Neural progenitor cell (in vitro differentiated cells): ENCODE measurements around the gene BACE2. TPM values are rescaled to one million over a fixed set of nuclear protein-coding genes. Genes with fewer than 3 reads are reported as not detected.

ENCODE experiments used
- DNase-seq: peaks from one replicate; pipeline ENCODE4 v3.0.0-alpha.2; 2016; ENCODE audit warnings: low spot score
- H2AFZ ChIP-seq: fragments of 200-600 bp; sonication (generic); replicated peaks from 2 replicates; pipeline ENCODE4 v1.6.1; 2016; ENCODE audit warnings: antibody characterized with exemption
- H3F3A ChIP-seq: fragments of 200-600 bp; sonication (generic); 2 replicates; pipeline ENCODE4 v1.6.1; 2016; ENCODE audit warnings: antibody characterized with exemption, low read depth
- H3K27ac ChIP-seq: fragments of 200-600 bp; sonication (generic); 2 replicates; pipeline ENCODE4 v1.5.1; 2016; ENCODE audit warnings: mild to moderate bottlenecking
- H3K27me3 ChIP-seq: fragments of 200-600 bp; sonication (generic); 2 replicates; pipeline ENCODE4 v1.6.1; 2016; ENCODE audit warnings: mild to moderate bottlenecking, moderate library complexity
- H3K36me3 ChIP-seq: fragments of 200-600 bp; sonication (generic); 2 replicates; pipeline ENCODE4 v1.5.1; 2016
- H3K4me1 ChIP-seq: fragments of 200-600 bp; sonication (generic); 2 replicates; pipeline ENCODE4 v1.6.1; 2016; ENCODE audit warnings: mixed run types
- H3K4me2 ChIP-seq: fragments of 200-600 bp; sonication (generic); 2 replicates; pipeline ENCODE4 v1.6.1; 2016
- H3K4me3 ChIP-seq: fragments of 200-600 bp; sonication (generic); 2 replicates; pipeline ENCODE4 v1.5.1; 2016
- H3K79me2 ChIP-seq: fragments of 200-600 bp; sonication (generic); 2 replicates; pipeline ENCODE4 v1.6.1; 2016; ENCODE audit warnings: low read depth
- H3K9ac ChIP-seq: fragments of 200-600 bp; sonication (generic); 2 replicates; pipeline ENCODE4 v1.6.1; 2016
- H3K9me3 ChIP-seq: fragments of 200-600 bp; sonication (generic); 2 replicates; pipeline ENCODE4 v1.5.1; 2016; ENCODE audit warnings: low read depth
- H4K20me1 ChIP-seq: fragments of 200-600 bp; sonication (generic); 2 replicates; pipeline ENCODE4 v1.6.1; 2016; ENCODE audit warnings: low read depth
- H3K27ac Mint-ChIP-seq: 3 replicates; pipeline ENCODE4 v1.8.0; 2021; ENCODE audit warnings: mixed read lengths
- H3K27me3 Mint-ChIP-seq: 2 replicates; pipeline ENCODE4 v1.8.0; 2022; ENCODE audit warnings: low read depth, mild to moderate bottlenecking, inconsistent platforms, moderate library complexity, mixed read lengths; ENCODE audit not compliant: insufficient read depth
- H3K36me3 Mint-ChIP-seq: 3 replicates; pipeline ENCODE4 v1.8.0; 2021; ENCODE audit warnings: mixed read lengths
- H3K4me1 Mint-ChIP-seq: 3 replicates; pipeline ENCODE4 v1.8.0; 2021; ENCODE audit warnings: mixed read lengths
- H3K4me3 Mint-ChIP-seq: 3 replicates; pipeline ENCODE4 v1.8.0; 2021; ENCODE audit warnings: mild to moderate bottlenecking, moderate library complexity, mixed read lengths
- H3K9me3 Mint-ChIP-seq: 3 replicates; pipeline ENCODE4 v1.8.0; 2020; ENCODE audit warnings: mixed read lengths
- CTCF ChIP-seq: fragments of 200-600 bp; sonication (generic); IDR thresholded peaks from 2 replicates; pipeline ENCODE4 v1.5.1; 2017; ENCODE audit warnings: antibody characterized with exemption, mild to moderate bottlenecking
- EZH2 ChIP-seq: fragments of 200-600 bp; sonication (generic); IDR thresholded peaks from 2 replicates; pipeline ENCODE4 v1.6.1; 2017; ENCODE audit warnings: antibody characterized with exemption, mild to moderate bottlenecking, moderate library complexity
- EZH2phosphoT487 ChIP-seq: fragments of 200-600 bp; sonication (generic); IDR thresholded peaks from 2 replicates; pipeline ENCODE4 v1.6.1; 2017; ENCODE audit warnings: antibody characterized with exemption
- total RNA-seq: library from RNA; depleted of rRNA; stranded (reverse); fragments of >200 nt; gene quantifications from 2 replicates; pipeline ENCODE4 v1.2.3, GENCODE V29; 2015; ENCODE audit warnings: low replicate concordance

The BACE2 gene
- total RNA-seq, 1 donor from 2014 or later, result 0.15 TPM

GRCh38 chr21:41256771-41257702 lies 89.1 kb downstream of the BACE2 start:
- peaks cover 4% of the 10 kb centered on the region for H3K4me1 ChIP-seq
- H3K36me3 Mint-ChIP-seq, result peaks cover 15% of the 10 kb centered on the region
- H3K9me3 Mint-ChIP-seq, result peaks cover 22% of the 10 kb centered on the region
- H3K27me3 ChIP-seq, result no peaks in the 10 kb centered on the region
- no peak overlapping the region for H3K4me2 ChIP-seq
- no peak for DNase-seq
- no peaks in the 10 kb centered on the region for H3K27me3 Mint-ChIP-seq
- H3K4me3 Mint-ChIP-seq, result no peak overlapping the region
- no peaks in the 10 kb centered on the region for H4K20me1 ChIP-seq
- H3K4me3 ChIP-seq, result no peak overlapping the region
- H3F3A ChIP-seq, result no peaks in the 10 kb centered on the region
- no peak overlapping the region for H2AFZ ChIP-seq
- no peak for TF ChIP-seq EZH2phosphoT487
- no peak for TF ChIP-seq CTCF
- no peak for TF ChIP-seq EZH2
- no peak overlapping the region for H3K27ac ChIP-seq
- no peaks in the 10 kb centered on the region for H3K9me3 ChIP-seq
- no peak overlapping the region for H3K9ac ChIP-seq
- H3K36me3 ChIP-seq, result no peaks in the 10 kb centered on the region
- H3K79me2 ChIP-seq, result no peaks in the 10 kb centered on the region
- H3K4me1 Mint-ChIP-seq, result peaks cover 3% of the 10 kb centered on the region
- no peak overlapping the region for H3K27ac Mint-ChIP-seq

DNA sequence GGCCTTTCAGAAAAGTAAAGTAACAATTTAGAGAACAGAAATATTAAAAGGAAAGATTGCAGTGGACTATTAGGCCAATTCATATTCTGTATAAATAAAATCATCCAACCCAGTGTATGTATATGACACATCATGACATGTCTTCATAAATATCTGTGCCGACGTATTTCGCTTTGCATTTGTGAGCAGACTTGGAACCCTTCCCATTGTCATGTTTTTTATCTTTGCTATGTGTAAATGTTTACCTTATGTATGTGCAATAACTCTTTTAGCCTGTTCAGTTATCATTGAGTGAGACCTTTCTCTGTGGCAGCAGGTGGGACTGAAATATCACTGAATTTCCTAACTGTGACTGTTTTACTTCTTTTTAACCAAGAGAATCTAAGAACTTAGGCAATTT lies 90.7 kb downstream of the BACE2 start:
- Mint-ChIP-seq H3K9me3 (peaks cover 16% of the 10 kb centered on the region), H3K27ac (no peak overlapping the region), H3K4me3 (no peak overlapping the region), H3K36me3 (peaks cover 9% of the 10 kb centered on the region), H3K4me1 (no peaks in the 10 kb centered on the region), H3K27me3 (no peaks in the 10 kb centered on the region)
- no peaks in the 10 kb centered on the region for H3K4me1 ChIP-seq
- H3K9me3 ChIP-seq, result no peaks in the 10 kb centered on the region
- no peak overlapping the region for H3K4me3 ChIP-seq
- H3F3A ChIP-seq, result no peaks in the 10 kb centered on the region
- no peaks in the 10 kb centered on the region for H3K79me2 ChIP-seq
- no peaks in the 10 kb centered on the region for H3K27me3 ChIP-seq
- H3K36me3 ChIP-seq, result no peaks in the 10 kb centered on the region
- no peak for DNase-seq
- no peak for TF ChIP-seq EZH2
- no peak for TF ChIP-seq EZH2phosphoT487
- no peak for TF ChIP-seq CTCF
- no peak overlapping the region for H2AFZ ChIP-seq
- no peak overlapping the region for H3K27ac ChIP-seq
- no peak overlapping the region for H3K4me2 ChIP-seq
- no peak overlapping the region for H3K9ac ChIP-seq
- H4K20me1 ChIP-seq, result no peaks in the 10 kb centered on the region

GRCh38 chr21:41260428-41260827 lies 92.5 kb downstream of the BACE2 start:
- Mint-ChIP-seq H3K4me3 (no peak overlapping the region), H3K36me3 (peaks cover 7% of the 10 kb centered on the region), H3K4me1 (no peaks in the 10 kb centered on the region), H3K27ac (no peak overlapping the region), H3K27me3 (no peaks in the 10 kb centered on the region), H3K9me3 (peaks cover 7% of the 10 kb centered on the region)
- Histone ChIP-seq H3K4me1 (no peaks in the 10 kb centered on the region), H3K9ac (no peak overlapping the region), H4K20me1 (no peaks in the 10 kb centered on the region), H3K36me3 (no peaks in the 10 kb centered on the region), H3F3A (no peaks in the 10 kb centered on the region), H3K4me2 (no peak overlapping the region), H3K9me3 (no peaks in the 10 kb centered on the region), H3K27ac (no peak overlapping the region), H3K4me3 (no peak overlapping the region), H2AFZ (no peak overlapping the region), H3K79me2 (no peaks in the 10 kb centered on the region), H3K27me3 (no peaks in the 10 kb centered on the region)
- TF ChIP-seq EZH2, result no peak
- no peak for DNase-seq

- TF ChIP-seq CTCF, result no peak
- TF ChIP-seq EZH2phosphoT487, result no peak
- TF ChIP-seq EZH2, result no peak
- Histone ChIP-seq H3K4me1 (no peaks in the 10 kb centered on the region), H3K9me3 (peaks cover 6% of the 10 kb centered on the region), H3K27me3 (no peaks in the 10 kb centered on the region), H3K79me2 (no peaks in the 10 kb centered on the region), H3K9ac (no peak overlapping the region), H3K36me3 (no peaks in the 10 kb centered on the region), H3K27ac (no peak overlapping the region), H3K4me3 (no peak overlapping the region), H4K20me1 (no peaks in the 10 kb centered on the region), H3F3A (no peaks in the 10 kb centered on the region), H2AFZ (no peak overlapping the region), H3K4me2 (no peak overlapping the region)
- peaks cover 3% of the 10 kb centered on the region for H3K36me3 Mint-ChIP-seq
- no peak overlapping the region for H3K4me3 Mint-ChIP-seq
- no peak for DNase-seq
- H3K27ac Mint-ChIP-seq, result no peak overlapping the region
- H3K9me3 Mint-ChIP-seq, result peaks cover 6% of the 10 kb centered on the region
- no peaks in the 10 kb centered on the region for H3K4me1 Mint-ChIP-seq
- H3K27me3 Mint-ChIP-seq, result no peaks in the 10 kb centered on the region
Observed at GRCh38 chr21:41267346-41267745, 99.4 kb downstream of the BACE2 start.
